ENCODE data around the gene MAN1B1.

DNA sequence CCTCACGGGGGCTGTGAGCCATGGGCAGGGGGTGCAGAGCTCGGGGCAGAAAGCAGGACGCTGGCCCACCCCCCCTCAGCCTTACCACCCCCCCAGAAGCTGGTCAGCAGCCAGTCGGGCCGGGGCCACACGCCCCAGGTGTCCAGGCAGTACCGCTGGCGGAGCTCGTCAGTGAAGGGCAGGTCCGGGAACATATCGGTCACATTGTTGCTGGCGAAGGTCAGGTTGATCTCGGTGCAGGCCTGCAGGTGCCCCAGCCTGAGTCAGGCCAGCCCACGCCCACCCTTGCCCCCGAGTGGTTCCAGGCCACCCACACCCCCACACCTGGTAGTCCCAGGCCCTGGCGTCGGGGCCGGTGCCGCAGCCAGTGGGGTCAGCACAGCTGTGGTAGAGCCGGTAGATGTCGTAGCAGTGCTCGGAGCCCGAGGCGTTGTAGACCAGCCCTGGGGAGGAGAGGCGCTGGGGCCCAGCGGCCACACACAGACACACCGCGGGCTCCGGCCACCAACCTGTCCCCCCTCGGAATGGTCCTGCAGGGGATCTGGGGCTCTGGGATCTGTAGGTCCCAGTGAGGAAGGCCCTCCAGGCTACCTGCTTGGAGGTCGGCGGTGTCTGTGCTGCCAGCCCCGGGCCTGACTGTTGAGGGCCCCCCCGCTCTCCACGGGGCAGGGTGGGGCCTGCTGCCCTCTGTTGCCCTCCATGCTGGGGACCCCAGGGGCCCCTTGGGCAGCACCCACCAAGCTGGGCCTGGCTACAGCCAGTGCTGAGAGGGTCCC is 25.2 kb downstream of the MAN1B1 start:
- TF ChIP-seq, protein P1, sequence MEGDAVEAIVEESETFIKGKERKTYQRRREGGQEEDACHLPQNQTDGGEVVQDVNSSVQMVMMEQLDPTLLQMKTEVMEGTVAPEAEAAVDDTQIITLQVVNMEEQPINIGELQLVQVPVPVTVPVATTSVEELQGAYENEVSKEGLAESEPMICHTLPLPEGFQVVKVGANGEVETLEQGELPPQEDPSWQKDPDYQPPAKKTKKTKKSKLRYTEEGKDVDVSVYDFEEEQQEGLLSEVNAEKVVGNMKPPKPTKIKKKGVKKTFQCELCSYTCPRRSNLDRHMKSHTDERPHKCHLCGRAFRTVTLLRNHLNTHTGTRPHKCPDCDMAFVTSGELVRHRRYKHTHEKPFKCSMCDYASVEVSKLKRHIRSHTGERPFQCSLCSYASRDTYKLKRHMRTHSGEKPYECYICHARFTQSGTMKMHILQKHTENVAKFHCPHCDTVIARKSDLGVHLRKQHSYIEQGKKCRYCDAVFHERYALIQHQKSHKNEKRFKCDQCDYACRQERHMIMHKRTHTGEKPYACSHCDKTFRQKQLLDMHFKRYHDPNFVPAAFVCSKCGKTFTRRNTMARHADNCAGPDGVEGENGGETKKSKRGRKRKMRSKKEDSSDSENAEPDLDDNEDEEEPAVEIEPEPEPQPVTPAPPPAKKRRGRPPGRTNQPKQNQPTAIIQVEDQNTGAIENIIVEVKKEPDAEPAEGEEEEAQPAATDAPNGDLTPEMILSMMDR (IDR thresholded peaks at IDR 0.05; ENCODE audit: low read length) = no peak
- TF ChIP-seq EZH2 (optimal IDR thresholded peaks at IDR 0.05; ENCODE audit: low read depth, low read length) = no peak

Measured in MM.1S (cell line).